GM15510 (cell line): ENCODE measurements around the gene TANC1.

Experiments
- POLR2A ChIP-seq: IDR thresholded peaks from 3 replicates; pipeline ENCODE4 v1.6.1; 2011; ENCODE audit warnings: borderline replicate concordance; ENCODE audit not compliant: insufficient read length; ENCODE audit errors: extremely low read depth

Gene TANC1

DNA sequence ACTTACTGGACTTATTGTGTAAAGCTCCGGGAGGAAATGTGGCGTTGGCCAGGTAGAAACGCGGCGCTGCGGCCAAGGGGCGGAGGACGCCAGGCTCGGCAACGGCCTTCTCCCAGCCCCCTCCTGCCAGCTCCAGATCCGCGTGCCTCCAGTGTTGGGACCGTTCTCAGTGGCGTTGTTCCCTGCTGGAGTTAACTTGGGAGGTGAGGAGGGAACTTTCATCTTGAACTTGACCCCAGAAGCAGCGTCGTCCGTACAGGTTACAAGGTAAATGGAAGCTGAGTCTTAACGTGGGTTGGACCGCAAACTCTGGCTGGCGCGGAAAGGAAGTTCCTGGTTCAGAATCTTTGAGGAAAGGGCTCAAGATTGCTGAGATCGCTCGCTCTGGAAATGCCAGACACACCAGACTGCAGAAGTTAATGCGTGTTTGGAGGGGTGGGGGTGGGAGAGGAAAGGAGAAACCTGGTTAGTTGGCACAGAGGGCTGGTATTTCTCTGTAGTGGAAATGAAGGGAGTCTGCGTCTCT lies 1.3 kb downstream of the TANC1 start:
- TF ChIP-seq POLR2A, result no peak

- TF ChIP-seq POLR2A, result no peak
These were observed 1.9 kb downstream of the TANC1 start for GRCh38 chr2:158970241-158970751.

DNA sequence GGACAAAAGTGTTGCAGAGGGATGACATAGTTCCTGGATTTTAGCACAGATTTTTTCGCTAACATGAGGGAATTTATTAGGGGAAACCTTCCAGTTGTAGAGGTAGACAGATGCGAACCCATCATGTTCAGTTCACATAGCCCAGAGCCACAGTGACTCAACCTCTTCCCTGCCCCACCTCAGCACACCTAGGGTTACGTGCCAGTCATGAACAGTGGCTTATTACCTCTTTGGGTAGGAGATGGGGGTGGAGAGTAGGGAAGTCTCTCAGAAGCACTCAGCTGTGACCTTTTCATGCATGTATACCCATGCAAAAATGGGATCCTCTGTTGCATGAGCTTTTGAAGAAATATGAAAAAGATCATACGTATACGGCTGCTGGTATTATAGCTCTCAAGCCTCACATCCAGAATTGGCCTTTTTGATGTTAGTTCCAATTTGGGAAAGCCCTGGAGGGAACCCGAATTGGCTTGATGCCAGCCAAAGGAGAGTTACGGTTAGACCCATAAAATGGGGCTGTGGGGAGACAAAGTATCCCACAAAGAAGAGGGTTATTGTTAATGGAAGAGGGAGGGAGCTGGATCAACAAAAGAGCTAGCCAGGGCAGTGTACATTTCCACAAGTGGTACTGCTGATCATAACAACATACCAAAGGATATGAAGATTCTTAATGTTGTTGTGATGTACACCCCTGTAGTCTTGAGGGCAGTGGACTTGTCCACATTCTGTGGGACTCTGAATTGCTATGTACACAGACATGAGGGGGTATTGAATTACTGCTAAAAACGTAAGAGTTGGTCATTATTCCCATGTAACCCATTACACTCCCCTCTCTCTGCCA lies 4.9 kb downstream of the TANC1 start:
- no peak for TF ChIP-seq POLR2A

DNA sequence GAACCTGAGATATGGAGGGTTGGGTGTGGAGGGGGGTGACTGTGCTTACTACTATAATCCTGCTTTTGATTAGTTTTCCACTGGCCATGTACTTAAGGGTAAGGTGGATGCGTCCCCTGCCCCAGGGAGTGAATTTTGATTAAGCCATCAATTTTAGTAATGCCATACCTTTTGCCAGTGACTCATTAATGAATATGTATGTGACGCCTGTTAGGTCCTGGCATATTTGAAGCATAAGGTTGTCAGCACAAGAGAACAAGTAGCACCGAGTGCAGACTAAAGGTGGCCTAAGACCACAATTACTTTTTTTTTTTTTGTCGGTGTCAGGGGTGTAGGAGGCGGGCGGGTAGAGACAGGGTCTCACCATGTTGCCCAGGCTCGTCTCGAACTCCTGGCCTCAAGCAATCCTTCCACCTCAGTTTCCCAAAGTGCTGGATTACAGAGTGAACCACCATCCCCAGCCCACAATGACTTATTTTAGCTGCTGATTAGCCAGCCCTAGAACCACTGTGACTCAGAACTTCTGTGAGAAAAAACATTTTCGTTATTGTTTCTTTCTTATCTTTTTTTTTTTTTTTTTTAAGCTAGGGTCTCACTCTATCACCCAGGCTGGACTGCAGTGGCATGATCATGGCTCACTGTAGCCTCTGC lies 7.0 kb downstream of the TANC1 start:
- no peak for TF ChIP-seq POLR2A

- no peak for TF ChIP-seq POLR2A
These were observed 11.3 kb downstream of the TANC1 start for GRCh38 chr2:158979772-158980171.

GRCh38 chr2:158984604-158985135 lies 16.2 kb downstream of the TANC1 start:
- TF ChIP-seq POLR2A, result no peak

- TF ChIP-seq POLR2A, result no peak
These were observed 20.1 kb downstream of the TANC1 start for GRCh38 chr2:158988501-158988900.

DNA sequence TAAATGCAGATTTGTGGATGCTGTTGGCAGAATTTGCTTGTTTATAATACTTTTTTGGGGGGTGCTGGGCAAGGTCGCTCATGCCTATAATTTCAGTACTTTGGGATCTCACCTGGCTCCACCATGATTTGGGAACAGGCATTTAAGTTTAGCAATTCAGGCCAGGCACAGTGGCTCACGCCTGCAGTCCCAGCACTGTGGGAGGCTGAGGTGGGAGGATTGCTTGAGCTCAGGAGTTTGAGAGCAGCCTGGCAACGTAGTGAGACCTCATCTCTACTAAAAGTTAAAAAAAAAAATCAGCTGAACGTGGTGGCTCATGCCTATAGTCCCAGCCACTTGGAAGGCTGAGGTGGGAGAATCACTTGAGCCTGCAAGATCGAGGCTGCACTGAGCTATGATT lies 20.7 kb downstream of the TANC1 start:
- TF ChIP-seq POLR2A, result no peak

DNA sequence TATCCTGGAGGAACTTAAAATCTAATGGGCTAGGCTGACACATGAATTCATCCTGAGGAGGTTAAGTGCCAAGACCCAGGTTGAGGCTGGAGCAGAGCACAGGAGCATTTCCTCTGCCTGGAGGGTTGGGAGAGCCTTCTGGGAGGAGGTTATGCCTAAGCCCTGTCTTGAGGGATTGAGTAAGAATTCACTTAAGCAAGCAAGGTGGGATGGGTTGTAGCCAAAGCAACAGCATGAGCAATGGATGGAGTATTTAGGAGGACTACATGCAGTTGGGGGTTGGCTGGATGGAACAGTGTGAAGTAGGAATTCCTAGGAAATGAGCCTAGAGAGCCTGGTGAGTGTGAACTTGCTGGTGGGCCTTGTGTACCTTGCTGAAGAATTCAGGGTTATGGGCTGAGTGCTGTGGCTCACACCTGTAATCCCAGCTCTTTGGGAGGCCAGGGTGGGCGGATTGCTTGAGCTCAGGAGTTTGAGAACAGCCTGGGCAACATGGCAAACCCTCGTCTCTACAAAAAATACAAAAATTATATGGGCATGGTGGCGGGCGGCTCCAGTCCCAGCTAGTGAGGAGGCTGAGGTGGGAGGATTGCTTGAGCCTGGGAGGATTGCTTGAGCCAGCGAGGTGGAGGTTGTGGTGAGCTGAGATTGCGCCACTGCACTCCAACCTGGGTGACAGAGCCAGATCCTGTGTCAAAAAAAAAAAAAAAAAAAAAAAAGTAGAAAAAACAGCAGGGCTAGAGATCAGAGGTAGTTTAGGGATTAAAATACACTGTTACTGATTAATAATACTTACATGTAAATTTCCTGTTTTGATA lies 22.2 kb downstream of the TANC1 start:
- TF ChIP-seq POLR2A, result no peak

GRCh38 chr2:158993030-158993429 lies 24.6 kb downstream of the TANC1 start:
- TF ChIP-seq POLR2A, result no peak

GRCh38 chr2:158993721-158994587 lies 25.5 kb downstream of the TANC1 start:
- no peak for TF ChIP-seq POLR2A

DNA sequence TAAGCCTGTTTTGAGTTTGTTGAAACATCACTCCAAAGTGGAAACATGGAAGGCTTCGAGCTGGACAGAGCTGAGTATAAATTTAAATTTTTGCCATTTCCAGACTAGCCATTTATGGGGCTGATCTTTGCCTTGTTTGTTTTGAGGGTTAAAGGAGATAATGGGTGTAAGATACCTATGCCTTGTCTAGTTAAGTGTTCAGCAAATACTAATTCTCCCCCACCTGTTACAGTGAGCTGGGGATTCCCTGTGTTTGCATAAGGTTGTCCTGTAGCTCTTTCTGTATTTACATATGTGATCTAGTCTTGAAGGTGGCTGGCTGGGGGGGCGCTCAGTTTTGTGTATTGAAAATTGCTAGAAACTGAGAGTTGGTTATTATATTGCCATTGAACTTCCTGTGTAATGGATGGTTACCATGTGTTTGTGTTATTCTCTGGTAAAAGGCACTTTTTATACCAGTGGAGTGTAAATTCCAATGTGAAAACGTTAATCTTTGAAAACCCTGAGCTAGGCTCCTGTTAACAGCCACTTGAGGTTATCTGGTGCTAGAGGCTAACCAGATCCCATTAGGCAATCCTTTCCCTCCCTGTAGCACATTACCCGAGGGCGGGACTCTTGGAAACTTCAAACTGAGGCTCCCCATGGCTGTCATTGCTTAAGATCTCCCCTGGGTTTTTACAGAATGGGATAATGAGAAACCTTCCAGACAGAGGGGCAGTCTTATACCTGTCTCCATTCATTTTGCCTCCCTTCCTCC lies 26.7 kb downstream of the TANC1 start:
- TF ChIP-seq POLR2A, result no peak

- no peak for TF ChIP-seq POLR2A
These were observed 27.2 kb downstream of the TANC1 start for GRCh38 chr2:158995677-158996049.
